HG03378 (cell line): Measurements from ENCODE around the gene MAP3K20.
"Not testable (repeated sequence)": the region's sequence is repeated elsewhere in the genome, so short reads cannot be mapped to it uniquely, and the experiment has no call there.

ENCODE experiments used
- ATAC-seq: cut with Tn5 transposase; IDR thresholded peaks from one replicate; pipeline ENCODE4 v1.9.1; 2021; ENCODE audit warnings: mild to moderate bottlenecking, moderate library complexity; ENCODE audit not compliant: unreplicated experiment

Gene MAP3K20

GRCh38 chr2:173193925-173194324 lies 118.3 kb downstream of the MAP3K20 start:
- no peak for ATAC-seq

GRCh38 chr2:173195100-173195499 lies 119.5 kb downstream of the MAP3K20 start:
- ATAC-seq, result no peak

- ATAC-seq, result no peak
Observed at GRCh38 chr2:173196080-173196479, 120.4 kb downstream of the MAP3K20 start.

- ATAC-seq, result no peak
Observed at GRCh38 chr2:173196638-173197037, 121.0 kb downstream of the MAP3K20 start.

- ATAC-seq, result no peak
Observed at GRCh38 chr2:173198327-173198726, 122.7 kb downstream of the MAP3K20 start.

GRCh38 chr2:173199294-173199693 lies 123.6 kb downstream of the MAP3K20 start:
- ATAC-seq, result no peak

GRCh38 chr2:173202570-173202969 lies 126.9 kb downstream of the MAP3K20 start:
- no peak for ATAC-seq

GRCh38 chr2:173204316-173204715 lies 128.7 kb downstream of the MAP3K20 start:
- no peak for ATAC-seq

- ATAC-seq, result no peak
Observed at GRCh38 chr2:173205375-173205774, 129.7 kb downstream of the MAP3K20 start.

- ATAC-seq, result not testable (repeated sequence)
Observed at GRCh38 chr2:173207124-173207523, 131.5 kb downstream of the MAP3K20 start.

GRCh38 chr2:173210270-173211196 lies 134.9 kb downstream of the MAP3K20 start:
- ATAC-seq, result peak; percentile 64

GRCh38 chr2:173213181-173213580 lies 137.5 kb downstream of the MAP3K20 start:
- ATAC-seq, result no peak

- no peak for ATAC-seq
Observed at GRCh38 chr2:173214213-173214612, 138.6 kb downstream of the MAP3K20 start.

GRCh38 chr2:173215316-173215715 lies 139.7 kb downstream of the MAP3K20 start:
- ATAC-seq, result no peak

GRCh38 chr2:173216051-173216450 lies 140.4 kb downstream of the MAP3K20 start:
- no peak for ATAC-seq

- no peak for ATAC-seq
Observed at GRCh38 chr2:173216668-173217067, 141.0 kb downstream of the MAP3K20 start.

- no peak for ATAC-seq
Observed at GRCh38 chr2:173217116-173217840, 141.6 kb downstream of the MAP3K20 start.

GRCh38 chr2:173218326-173219056 lies 142.8 kb downstream of the MAP3K20 start:
- ATAC-seq, result no peak

- ATAC-seq, result no peak
Observed at GRCh38 chr2:173221132-173221695, 145.6 kb downstream of the MAP3K20 start.

- ATAC-seq, result no peak
Observed at GRCh38 chr2:173221937-173222594, 146.4 kb downstream of the MAP3K20 start.
